GM23248 (cell line): ENCODE data around the gene TTC13.

Experiments
- EZH2 ChIP-seq: fragments of 200-600 bp; sonication (generic); IDR thresholded peaks from 2 replicates; pipeline ENCODE4 v1.6.1; 2018; ENCODE audit warnings: antibody characterized with exemption, mild to moderate bottlenecking; ENCODE audit not compliant: insufficient read depth, poor library complexity, severe bottlenecking
- EZH2phosphoT487 ChIP-seq: fragments of 200-600 bp; sonication (generic); IDR thresholded peaks from 2 replicates; pipeline ENCODE4 v1.6.1; 2018; ENCODE audit warnings: antibody characterized with exemption, moderate library complexity, mild to moderate bottlenecking, low read depth; ENCODE audit not compliant: insufficient read depth

GRCh38 chr1:230891413-230891812, 87.2 kb downstream of the TTC13 start:
- TF ChIP-seq EZH2 (no peak), EZH2phosphoT487 (no peak)
